WTC11 (cell line): Measurements from ENCODE around the gene ERC2. TPM values are rescaled to one million over a fixed set of nuclear protein-coding genes. Genes with fewer than 3 reads are reported as not detected.
A peak's percentile ranks its signal among the peaks of the same experiment; 100 is the strongest.

Experiments used
- ATAC-seq: fragments of 200-7000 bp; cut with Tn5 transposase; 2 replicates; pipeline ENCODE4 v1.10.0; 2021; ENCODE audit warnings: mild to moderate bottlenecking, moderate library complexity
- CTCF ChIA-PET: fragments of 300-600 bp; sonication (Branson Sonifier 250); formaldehyde crosslinking; loops from one replicate; lab custom pipeline; 2021; ENCODE audit warnings: antibody characterized with exemption; lab: Charles Lee
- POLR2A ChIA-PET: fragments of 350-600 bp; sonication (Branson Sonifier 250); formaldehyde crosslinking; loops from one replicate; lab custom pipeline; 2021; ENCODE audit warnings: antibody characterized with exemption; lab: Charles Lee
- DNase-seq: peaks from one replicate; pipeline ENCODE4 v3.0.0; 2021; ENCODE audit warnings: low spot score
- H3K27ac Mint-ChIP-seq: 2 replicates; pipeline ENCODE4 v1.8.0; 2021; ENCODE audit warnings: mixed read lengths
- H3K27me3 Mint-ChIP-seq: 2 replicates; pipeline ENCODE4 v1.8.0; 2021; ENCODE audit warnings: low read depth, mild to moderate bottlenecking, moderate library complexity, mixed read lengths
- H3K36me3 Mint-ChIP-seq: 2 replicates; pipeline ENCODE4 v1.8.0; 2021; ENCODE audit warnings: mixed read lengths
- H3K4me1 Mint-ChIP-seq: 2 replicates; pipeline ENCODE4 v1.8.0; 2022; ENCODE audit warnings: mixed read lengths
- H3K4me3 Mint-ChIP-seq: 2 replicates; pipeline ENCODE4 v1.8.0; 2021; ENCODE audit warnings: mild to moderate bottlenecking, moderate library complexity, mixed read lengths
- H3K9me3 Mint-ChIP-seq: 2 replicates; pipeline ENCODE4 v1.8.0; 2021; ENCODE audit warnings: mixed read lengths
- AR ChIP-seq: fragments of 250-450 bp; sonication (Bioruptor Pico); IDR thresholded peaks from 2 replicates; pipeline ENCODE4 v1.9.0; 2021; ENCODE audit warnings: mild to moderate bottlenecking
- ATF2 ChIP-seq: sonication (generic); formaldehyde crosslinking; IDR thresholded peaks from 2 replicates; pipeline ENCODE4 v1.8.1; 2022; ENCODE audit warnings: low read depth, missing genetic modification reagents, borderline replicate concordance
- EMX1 ChIP-seq: fragments of 250-450 bp; sonication (Bioruptor Pico); IDR thresholded peaks from 2 replicates; pipeline ENCODE4 v1.8.0; 2021; ENCODE audit warnings: mild to moderate bottlenecking
- ETV6 ChIP-seq: sonication (generic); formaldehyde crosslinking; IDR thresholded peaks from 2 replicates; pipeline ENCODE4 v1.8.1; 2022; ENCODE audit warnings: mild to moderate bottlenecking, missing genetic modification reagents
- FOXJ3 ChIP-seq: sonication (generic); formaldehyde crosslinking; IDR thresholded peaks from 2 replicates; pipeline ENCODE4 v1.9.0; 2021; ENCODE audit warnings: missing genetic modification reagents, mild to moderate bottlenecking, borderline replicate concordance
- FOXK1 ChIP-seq: sonication (generic); formaldehyde crosslinking; IDR thresholded peaks from 2 replicates; pipeline ENCODE4 v1.8.0; 2022; ENCODE audit warnings: mild to moderate bottlenecking, moderate library complexity, missing genetic modification reagents
- FOXP1 ChIP-seq: sonication (generic); formaldehyde crosslinking; IDR thresholded peaks from 2 replicates; pipeline ENCODE4 v1.8.0; 2022; ENCODE audit warnings: missing genetic modification reagents, mild to moderate bottlenecking, moderate library complexity, borderline replicate concordance
- GABPB1 ChIP-seq: sonication (generic); formaldehyde crosslinking; IDR thresholded peaks from 2 replicates; pipeline ENCODE4 v1.8.1; 2023; ENCODE audit warnings: mild to moderate bottlenecking, missing genetic modification reagents
- GRHL2 ChIP-seq: fragments of 250-450 bp; sonication (Bioruptor Pico); IDR thresholded peaks from 2 replicates; pipeline ENCODE4 v1.8.0; 2022; ENCODE audit warnings: mild to moderate bottlenecking, moderate library complexity; ENCODE audit not compliant: insufficient replicate concordance, severe bottlenecking
- HMGA2 ChIP-seq: fragments of 250-450 bp; sonication (Bioruptor Pico); IDR thresholded peaks from 2 replicates; pipeline ENCODE4 v1.4.0; 2021; ENCODE audit warnings: mild to moderate bottlenecking, moderate library complexity
- IRF2 ChIP-seq: sonication (generic); formaldehyde crosslinking; IDR thresholded peaks from 2 replicates; pipeline ENCODE4 v1.8.0; 2022; ENCODE audit warnings: low read depth, missing genetic modification reagents, borderline replicate concordance
- JUN ChIP-seq: sonication (generic); formaldehyde crosslinking; IDR thresholded peaks from 2 replicates; pipeline ENCODE4 v1.8.0; 2023; ENCODE audit warnings: mild to moderate bottlenecking, missing genetic modification reagents
- KAT7 ChIP-seq: sonication (generic); formaldehyde crosslinking; IDR thresholded peaks from 2 replicates; pipeline ENCODE4 v1.8.1; 2023; ENCODE audit warnings: missing genetic modification reagents, mild to moderate bottlenecking, borderline replicate concordance
- OVOL2 ChIP-seq: fragments of 250-450 bp; sonication (Bioruptor Pico); IDR thresholded peaks from 2 replicates; pipeline ENCODE4 v1.9.0; 2021; ENCODE audit warnings: mild to moderate bottlenecking, borderline replicate concordance
- PRDM15 ChIP-seq: sonication (generic); formaldehyde crosslinking; IDR thresholded peaks from 2 replicates; pipeline ENCODE4 v1.8.0; 2022; ENCODE audit warnings: missing genetic modification reagents
- RELA ChIP-seq: sonication (generic); formaldehyde crosslinking; IDR thresholded peaks from 2 replicates; pipeline ENCODE4 v1.8.1; 2022; ENCODE audit warnings: missing genetic modification reagents, mild to moderate bottlenecking, borderline replicate concordance
- TEAD1 ChIP-seq: sonication (generic); formaldehyde crosslinking; IDR thresholded peaks from 2 replicates; pipeline ENCODE4 v1.8.0; 2022; ENCODE audit warnings: mild to moderate bottlenecking, missing genetic modification reagents
- ZNF232 ChIP-seq: sonication (generic); formaldehyde crosslinking; IDR thresholded peaks from 2 replicates; pipeline ENCODE4 v1.8.0; 2022; ENCODE audit warnings: mild to moderate bottlenecking, missing genetic modification reagents
- ZNF425 ChIP-seq: fragments of 250-450 bp; sonication (Bioruptor Pico); conservative IDR thresholded peaks from 2 replicates; pipeline ENCODE4 v1.9.0; 2021; ENCODE audit warnings: mild to moderate bottlenecking
- total RNA-seq: library from RNA; stranded (reverse); gene quantifications from 3 replicates; pipeline ENCODE4 v1.2.3, GENCODE V29; 2021
- TF ChIP-seq, protein P1 (sequence below): sonication (generic); formaldehyde crosslinking; IDR thresholded peaks from 2 replicates; pipeline ENCODE4 v1.8.1; 2022; ENCODE audit warnings: mild to moderate bottlenecking, moderate library complexity, missing genetic modification reagents

ERC2 gene
- total RNA-seq, 1 experiment from 2014 or later = 23.5 TPM

DNA sequence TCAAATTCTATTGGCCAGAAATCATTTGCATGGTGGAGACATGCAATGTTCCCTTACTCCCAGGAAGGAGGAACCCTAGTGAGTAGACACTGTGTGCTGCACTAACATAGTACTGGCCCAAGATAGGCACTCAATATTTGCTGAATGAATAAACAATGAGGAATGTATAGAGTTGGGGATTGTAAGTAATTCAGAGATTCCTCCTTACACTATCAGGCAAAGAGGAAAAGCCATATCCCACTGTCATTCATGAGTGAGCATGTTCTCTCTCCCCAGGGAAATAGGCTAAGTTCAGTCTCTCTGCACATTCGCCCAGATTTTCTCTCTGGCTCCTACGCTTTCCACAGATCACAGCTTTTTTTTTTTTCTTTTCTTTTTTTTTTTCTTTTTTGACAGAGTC is 826.3 kb downstream of the ERC2 start:
- Mint-ChIP-seq H3K4me1 (peaks cover 40% of the 10 kb centered on the region), H3K9me3 (peaks cover 3% of the 10 kb centered on the region), H3K27ac (no peak overlapping the region), H3K4me3 (no peak overlapping the region), H3K27me3 (no peaks in the 10 kb centered on the region)
- POLR2A ChIA-PET = no interaction called here
- ATAC-seq (no peak), DNase-seq (no peak)
- TF ChIP-seq GABPB1 (CRISPR knock-in tag) (no peak), FOXK1 (CRISPR knock-in tag) (no peak), GRHL2 (CRISPR knock-in tag) (no peak), AR (no peak), EMX1 (CRISPR knock-in tag) (no peak), ZNF425 (CRISPR knock-in tag) (no peak), TEAD1 (CRISPR knock-in tag) (no peak), KAT7 (CRISPR knock-in tag) (no peak), FOXP1 (CRISPR knock-in tag) (no peak), HMGA2 (no peak)
- TF ChIP-seq, protein P1, sequence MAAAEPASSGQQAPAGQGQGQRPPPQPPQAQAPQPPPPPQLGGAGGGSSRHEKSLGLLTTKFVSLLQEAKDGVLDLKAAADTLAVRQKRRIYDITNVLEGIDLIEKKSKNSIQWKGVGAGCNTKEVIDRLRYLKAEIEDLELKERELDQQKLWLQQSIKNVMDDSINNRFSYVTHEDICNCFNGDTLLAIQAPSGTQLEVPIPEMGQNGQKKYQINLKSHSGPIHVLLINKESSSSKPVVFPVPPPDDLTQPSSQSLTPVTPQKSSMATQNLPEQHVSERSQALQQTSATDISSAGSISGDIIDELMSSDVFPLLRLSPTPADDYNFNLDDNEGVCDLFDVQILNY (CRISPR knock-in tag) = no peak
- TF ChIP-seq, all 79 proteins: peak for 0
- H3K36me3 Mint-ChIP-seq = no peaks in the 10 kb centered on the region
- CTCF ChIA-PET = no interaction called here

DNA sequence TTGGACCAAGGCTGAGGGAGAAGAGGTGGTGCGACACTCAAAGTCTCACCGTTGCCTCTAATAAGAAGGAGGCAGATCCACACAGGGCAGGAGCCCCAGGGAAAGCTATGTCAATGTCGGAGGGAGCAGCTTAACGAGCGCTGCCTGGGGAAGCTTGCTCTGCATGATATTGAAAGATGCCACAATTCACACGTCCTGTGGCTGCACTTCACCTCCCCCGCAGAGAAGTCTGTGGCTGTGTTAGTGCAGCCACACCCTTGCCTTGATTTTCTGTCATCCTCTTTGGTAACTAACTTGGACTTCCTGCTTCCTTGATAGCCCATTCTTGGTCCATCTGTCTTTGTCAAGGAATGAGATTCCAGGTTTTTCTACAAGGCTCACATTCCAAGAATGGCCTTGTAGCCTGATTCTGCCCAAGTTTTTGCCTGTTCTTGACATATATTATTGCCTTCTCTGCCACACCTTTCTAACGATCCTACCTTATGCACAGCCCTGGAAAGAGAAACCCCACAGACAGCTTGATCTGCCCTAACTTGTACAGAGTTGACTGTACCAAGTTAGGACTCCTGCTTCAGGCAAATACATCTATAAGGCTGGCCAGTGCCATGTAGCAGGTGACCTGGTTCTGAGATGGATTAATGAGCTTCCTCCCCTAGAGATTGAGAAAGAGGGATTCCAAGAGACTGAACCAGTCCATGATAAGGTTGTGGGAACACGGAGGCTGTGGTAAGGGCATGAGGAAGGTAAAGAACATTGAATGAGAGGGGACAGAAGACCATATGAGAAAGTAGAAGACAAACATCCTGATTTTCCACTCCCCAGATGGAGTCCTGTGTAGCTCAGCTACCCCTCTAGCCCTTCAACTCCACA is 828.1 kb downstream of the ERC2 start:
- ChIA-PET CTCF (interaction anchor here (0.9 kb wide), 1 partner anchor 10 kb away, joined by 3 read pairs; no protein-coding TSS in a partner anchor), POLR2A (no interaction called here)
- H3K36me3 Mint-ChIP-seq = no peaks in the 10 kb centered on the region
- no peaks in the 10 kb centered on the region for H3K27me3 Mint-ChIP-seq
- peaks cover 24% of the 10 kb centered on the region for H3K4me1 Mint-ChIP-seq
- ATAC-seq (peak; percentile 63), DNase-seq (no peak)
- peaks cover 3% of the 10 kb centered on the region for H3K9me3 Mint-ChIP-seq
- H3K27ac Mint-ChIP-seq = no peak overlapping the region
- H3K4me3 Mint-ChIP-seq = no peak overlapping the region
- TF ChIP-seq RELA (CRISPR knock-in tag) = no peak
- TF ChIP-seq OVOL2 = no peak
- no peak for TF ChIP-seq PRDM15
- no peak for TF ChIP-seq AR
- TF ChIP-seq ATF2 = no peak
- TF ChIP-seq FOXJ3 (CRISPR knock-in tag) = no peak
- no peak for TF ChIP-seq IRF2 (CRISPR knock-in tag)
- TF ChIP-seq ZNF232 (CRISPR knock-in tag) = no peak
- TF ChIP-seq ETV6 (CRISPR knock-in tag) = no peak
- no peak for TF ChIP-seq JUN
- no peak for TF ChIP-seq GABPB1 (CRISPR knock-in tag)
